HepG2 (cell line): ENCODE measurements around the gene DDX20. TPM values are rescaled to one million over a fixed set of nuclear protein-coding genes. Genes with fewer than 3 reads are reported as not detected.

Experiments used
- AGO1 ChIP-seq: fragments of 200-400 bp; formaldehyde crosslinking; IDR thresholded peaks from 2 replicates; pipeline ENCODE4 v1.6.1; 2017; ENCODE audit warnings: mild to moderate bottlenecking, low read depth, low read length, moderate library complexity; ENCODE audit not compliant: poor library complexity, severe bottlenecking
- AGO2 ChIP-seq: fragments of 200-400 bp; formaldehyde crosslinking; optimal IDR thresholded peaks from 2 replicates; pipeline ENCODE3; 2017; ENCODE audit warnings: mild to moderate bottlenecking, low read depth, low read length, moderate library complexity
- ARNTL ChIP-seq: sonication (generic); formaldehyde crosslinking; IDR thresholded peaks from 2 replicates; pipeline ENCODE4 v1.4.0; 2020; ENCODE audit warnings: mild to moderate bottlenecking, missing genetic modification reagents
- ATF7-NPFF ChIP-seq: sonication (generic); formaldehyde crosslinking; IDR thresholded peaks from 2 replicates; pipeline ENCODE4 v1.8.1; 2023; ENCODE audit warnings: mild to moderate bottlenecking, low read depth, missing genetic modification reagents, moderate library complexity
- BRD4 ChIP-seq: sonication (generic); formaldehyde crosslinking; IDR thresholded peaks from 2 replicates; pipeline ENCODE4 v1.4.0; 2020; ENCODE audit warnings: missing genetic modification reagents
- ELF4 ChIP-seq: sonication (generic); formaldehyde crosslinking; IDR thresholded peaks from 2 replicates; pipeline ENCODE4 v1.5.0; 2020; ENCODE audit warnings: missing genetic modification reagents, mild to moderate bottlenecking, moderate library complexity, borderline replicate concordance
- FOXA3 ChIP-seq: IDR thresholded peaks from 2 replicates; pipeline ENCODE4 v1.6.1; 2016; ENCODE audit warnings: missing genetic modification reagents, missing compliant biosample characterization
- FOXC1 ChIP-seq: sonication (generic); formaldehyde crosslinking; IDR thresholded peaks from 2 replicates; pipeline ENCODE4 v1.8.0; 2022; ENCODE audit warnings: mild to moderate bottlenecking, missing genetic modification reagents, borderline replicate concordance
- KLF15 ChIP-seq: sonication (generic); formaldehyde crosslinking; IDR thresholded peaks from 2 replicates; pipeline ENCODE4 v1.8.1; 2023; ENCODE audit warnings: borderline replicate concordance, mild to moderate bottlenecking, inconsistent platforms, missing genetic modification reagents, mixed read lengths
- MED1 ChIP-seq: sonication (generic); formaldehyde crosslinking; IDR thresholded peaks from 2 replicates; pipeline ENCODE4 v1.4.0; 2020; ENCODE audit warnings: missing genetic modification reagents
- MED8 ChIP-seq: sonication (generic); formaldehyde crosslinking; IDR thresholded peaks from 2 replicates; pipeline ENCODE4 v1.8.1; 2023; ENCODE audit warnings: mild to moderate bottlenecking, missing genetic modification reagents; ENCODE audit not compliant: insufficient replicate concordance
- NAIF1 ChIP-seq: sonication (generic); formaldehyde crosslinking; IDR thresholded peaks from 2 replicates; pipeline ENCODE4 v1.5.0; 2020; ENCODE audit warnings: mild to moderate bottlenecking, missing genetic modification reagents, borderline replicate concordance
- NR2C2 ChIP-seq: sonication (generic); formaldehyde crosslinking; IDR thresholded peaks from 2 replicates; pipeline ENCODE4 v1.4.0; 2020; ENCODE audit warnings: missing genetic modification reagents, mild to moderate bottlenecking, moderate library complexity, borderline replicate concordance
- NR2F1 ChIP-seq, 2 experiments: fragments of 450-650 bp in 1 of 2; formaldehyde crosslinking in 1 of 2; IDR thresholded peaks; 2 replicates each; pipeline versions ENCODE4 v1.5.0 to v1.6.1; 2016 to 2020; ENCODE audit warnings: mild to moderate bottlenecking in 1 of 2, missing compliant biosample characterization in 1 of 2, missing genetic modification reagents in 1 of 2, moderate library complexity in 1 of 2
- ZBTB21 ChIP-seq: sonication (generic); formaldehyde crosslinking; IDR thresholded peaks from 2 replicates; pipeline ENCODE4 v1.4.0; 2020; ENCODE audit warnings: missing genetic modification reagents
- ZFP41 ChIP-seq: sonication (generic); formaldehyde crosslinking; IDR thresholded peaks from 2 replicates; pipeline ENCODE4 v1.4.0; 2020; ENCODE audit warnings: mild to moderate bottlenecking, missing genetic modification reagents, borderline replicate concordance
- ZNF225 ChIP-seq: sonication (generic); formaldehyde crosslinking; IDR thresholded peaks from 2 replicates; pipeline ENCODE4 v1.4.0; 2020; ENCODE audit warnings: mild to moderate bottlenecking, missing genetic modification reagents
- ZNF350 ChIP-seq: sonication (generic); formaldehyde crosslinking; IDR thresholded peaks from 2 replicates; pipeline ENCODE4 v1.4.0; 2020; ENCODE audit warnings: mild to moderate bottlenecking, low read depth, missing genetic modification reagents, borderline replicate concordance
- ZNF724P ChIP-seq: sonication (generic); formaldehyde crosslinking; IDR thresholded peaks from 2 replicates; pipeline ENCODE4 v1.8.0; 2022; ENCODE audit warnings: missing genetic modification reagents, borderline replicate concordance
- polyA plus RNA-seq, 8 experiments: library from polyadenylated mRNA; depleted of rRNA in 3 of 8; stranded (reverse) in 7 of 8; unstranded in 1 of 8; fragments of >200 nt; fragmentation: Illumina TruSeq in 4 of 8; extraction: Trizol in 4 of 8; gene quantifications; 2 replicates each; pipeline versions ENCODE4 v1.2.1 to v1.2.3, GENCODE V29; 2011 to 2016; ENCODE audit warnings: low read depth in 4 of 8, missing spikeins in 1 of 8, mixed read lengths in 1 of 8; ENCODE audit not compliant: insufficient read depth in 1 of 8
- total RNA-seq, 5 experiments: library from RNA; depleted of rRNA; stranded (reverse); fragments of >200 nt; fragmentation: Illumina TruSeq; extraction: Trizol; gene quantifications; 2 replicates each; pipeline ENCODE4 v1.2.3, GENCODE V29; 2016; ENCODE audit warnings: low read depth in 1 of 5
- TF ChIP-seq, protein P1 (sequence below): sonication (generic); formaldehyde crosslinking; IDR thresholded peaks from 2 replicates; pipeline ENCODE4 v1.5.1; 2020; ENCODE audit warnings: mild to moderate bottlenecking, missing genetic modification reagents, borderline replicate concordance
- TF ChIP-seq, protein P2 (sequence below): sonication (generic); formaldehyde crosslinking; IDR thresholded peaks from 2 replicates; pipeline ENCODE4 v1.8.1; 2023; ENCODE audit warnings: mild to moderate bottlenecking, missing genetic modification reagents, borderline replicate concordance
- TF ChIP-seq, protein P3 (sequence below): sonication (generic); formaldehyde crosslinking; IDR thresholded peaks from 2 replicates; pipeline ENCODE4 v1.4.0; 2020; ENCODE audit warnings: missing genetic modification reagents

The DDX20 gene
- total and polyA plus RNA-seq, 2 of the 13 experiments (the other 11 are each of a cell fraction or from before 2014, with no cell fraction given): 4.0 to 14.3 TPM

DNA sequence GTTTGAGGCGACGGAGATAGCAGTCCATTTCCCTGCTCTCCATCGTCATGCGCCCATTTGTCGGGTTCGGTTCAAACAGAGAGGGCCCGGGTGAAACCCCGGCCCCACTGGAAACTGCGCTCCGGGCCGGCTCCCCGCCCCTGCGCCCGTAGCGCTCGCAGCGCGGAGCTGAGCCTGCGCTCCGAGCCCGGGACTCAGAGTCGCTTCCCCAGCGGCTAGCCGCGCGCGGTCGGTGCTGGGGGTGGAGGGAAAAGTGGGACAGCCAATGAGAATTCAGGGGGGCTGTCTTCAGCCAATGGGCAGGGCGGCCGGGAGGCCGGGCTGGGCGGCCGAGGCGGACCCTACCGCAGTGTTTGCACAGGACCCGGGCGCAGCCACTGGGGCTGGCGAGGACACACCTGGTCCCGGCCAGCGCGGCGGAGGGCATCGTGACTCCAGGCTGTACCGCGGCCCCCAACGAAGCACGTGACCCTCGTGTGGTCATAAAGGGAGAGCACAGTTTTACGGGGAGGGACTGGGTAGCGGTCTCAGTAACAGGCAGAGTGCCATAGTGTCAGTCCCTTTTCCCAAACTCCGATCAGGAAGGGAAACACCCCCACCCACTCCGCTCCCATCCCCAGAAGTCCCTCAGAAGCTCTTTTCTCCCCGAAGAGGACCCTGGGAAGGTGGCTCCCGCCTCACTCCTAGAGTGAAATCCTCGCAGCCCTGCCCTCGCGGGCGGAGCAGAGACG lies 16.3 kb upstream of the DDX20 start, which contains the start of gene INKA2 (continued):
- peak; percentile 82 for TF ChIP-seq ZNF350
- TF ChIP-seq AGO1: peak; percentile 13
- TF ChIP-seq, protein P1, sequence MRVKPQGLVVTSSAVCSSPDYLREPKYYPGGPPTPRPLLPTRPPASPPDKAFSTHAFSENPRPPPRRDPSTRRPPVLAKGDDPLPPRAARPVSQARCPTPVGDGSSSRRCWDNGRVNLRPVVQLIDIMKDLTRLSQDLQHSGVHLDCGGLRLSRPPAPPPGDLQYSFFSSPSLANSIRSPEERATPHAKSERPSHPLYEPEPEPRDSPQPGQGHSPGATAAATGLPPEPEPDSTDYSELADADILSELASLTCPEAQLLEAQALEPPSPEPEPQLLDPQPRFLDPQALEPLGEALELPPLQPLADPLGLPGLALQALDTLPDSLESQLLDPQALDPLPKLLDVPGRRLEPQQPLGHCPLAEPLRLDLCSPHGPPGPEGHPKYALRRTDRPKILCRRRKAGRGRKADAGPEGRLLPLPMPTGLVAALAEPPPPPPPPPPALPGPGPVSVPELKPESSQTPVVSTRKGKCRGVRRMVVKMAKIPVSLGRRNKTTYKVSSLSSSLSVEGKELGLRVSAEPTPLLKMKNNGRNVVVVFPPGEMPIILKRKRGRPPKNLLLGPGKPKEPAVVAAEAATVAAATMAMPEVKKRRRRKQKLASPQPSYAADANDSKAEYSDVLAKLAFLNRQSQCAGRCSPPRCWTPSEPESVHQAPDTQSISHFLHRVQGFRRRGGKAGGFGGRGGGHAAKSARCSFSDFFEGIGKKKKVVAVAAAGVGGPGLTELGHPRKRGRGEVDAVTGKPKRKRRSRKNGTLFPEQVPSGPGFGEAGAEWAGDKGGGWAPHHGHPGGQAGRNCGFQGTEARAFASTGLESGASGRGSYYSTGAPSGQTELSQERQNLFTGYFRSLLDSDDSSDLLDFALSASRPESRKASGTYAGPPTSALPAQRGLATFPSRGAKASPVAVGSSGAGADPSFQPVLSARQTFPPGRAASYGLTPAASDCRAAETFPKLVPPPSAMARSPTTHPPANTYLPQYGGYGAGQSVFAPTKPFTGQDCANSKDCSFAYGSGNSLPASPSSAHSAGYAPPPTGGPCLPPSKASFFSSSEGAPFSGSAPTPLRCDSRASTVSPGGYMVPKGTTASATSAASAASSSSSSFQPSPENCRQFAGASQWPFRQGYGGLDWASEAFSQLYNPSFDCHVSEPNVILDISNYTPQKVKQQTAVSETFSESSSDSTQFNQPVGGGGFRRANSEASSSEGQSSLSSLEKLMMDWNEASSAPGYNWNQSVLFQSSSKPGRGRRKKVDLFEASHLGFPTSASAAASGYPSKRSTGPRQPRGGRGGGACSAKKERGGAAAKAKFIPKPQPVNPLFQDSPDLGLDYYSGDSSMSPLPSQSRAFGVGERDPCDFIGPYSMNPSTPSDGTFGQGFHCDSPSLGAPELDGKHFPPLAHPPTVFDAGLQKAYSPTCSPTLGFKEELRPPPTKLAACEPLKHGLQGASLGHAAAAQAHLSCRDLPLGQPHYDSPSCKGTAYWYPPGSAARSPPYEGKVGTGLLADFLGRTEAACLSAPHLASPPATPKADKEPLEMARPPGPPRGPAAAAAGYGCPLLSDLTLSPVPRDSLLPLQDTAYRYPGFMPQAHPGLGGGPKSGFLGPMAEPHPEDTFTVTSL: no peak
- TF ChIP-seq NR2C2 (CRISPR knock-in tag): peak; percentile 58; the same call in 1 of the 2 replicates
- peak; percentile 93; the same call in 1 of the 2 replicates for TF ChIP-seq NAIF1 (CRISPR knock-in tag)
- TF ChIP-seq BRD4 (CRISPR knock-in tag): peak; percentile 61; the same call in 1 of the 2 replicates
- TF ChIP-seq ATF7-NPFF (CRISPR knock-in tag): no peak; the same call in none of the 2 replicates
- TF ChIP-seq, protein P2, sequence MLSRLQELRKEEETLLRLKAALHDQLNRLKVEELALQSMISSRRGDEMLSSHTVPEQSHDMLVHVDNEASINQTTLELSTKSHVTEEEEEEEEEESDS: peak; percentile 69; the same call in 1 of the 2 replicates
- peak; percentile 91; the same call in 1 of the 2 replicates for TF ChIP-seq ZFP41 (CRISPR knock-in tag)
- TF ChIP-seq FOXA3: peak; percentile 51
- TF ChIP-seq AGO2: peak; percentile 39
- TF ChIP-seq ZNF225 (CRISPR knock-in tag): peak; percentile 67; the same call in 1 of the 2 replicates
- TF ChIP-seq ZNF724P (CRISPR knock-in tag): peak; percentile 71; the same call in 1 of the 2 replicates
- peak; percentile 56 for TF ChIP-seq MED8
- TF ChIP-seq, protein P3, sequence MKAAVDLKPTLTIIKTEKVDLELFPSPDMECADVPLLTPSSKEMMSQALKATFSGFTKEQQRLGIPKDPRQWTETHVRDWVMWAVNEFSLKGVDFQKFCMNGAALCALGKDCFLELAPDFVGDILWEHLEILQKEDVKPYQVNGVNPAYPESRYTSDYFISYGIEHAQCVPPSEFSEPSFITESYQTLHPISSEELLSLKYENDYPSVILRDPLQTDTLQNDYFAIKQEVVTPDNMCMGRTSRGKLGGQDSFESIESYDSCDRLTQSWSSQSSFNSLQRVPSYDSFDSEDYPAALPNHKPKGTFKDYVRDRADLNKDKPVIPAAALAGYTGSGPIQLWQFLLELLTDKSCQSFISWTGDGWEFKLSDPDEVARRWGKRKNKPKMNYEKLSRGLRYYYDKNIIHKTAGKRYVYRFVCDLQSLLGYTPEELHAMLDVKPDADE: no peak
- peak; percentile 86 for TF ChIP-seq KLF15 (CRISPR knock-in tag)
- TF ChIP-seq ZBTB21: no peak
- 0 out of 2 replicates have a peak, but pooled peaks have one; percentile 20 for TF ChIP-seq ARNTL (CRISPR knock-in tag)
- TF ChIP-seq MED1 (CRISPR knock-in tag): peak; percentile 55
- TF ChIP-seq NR2F1 (CRISPR knock-in tag; IDR thresholded peaks at IDR 0.05): no peak
- TF ChIP-seq FOXC1 (CRISPR knock-in tag): peak; percentile 90
- peak; percentile 1; the same call in 1 of the 2 replicates for TF ChIP-seq ELF4 (CRISPR knock-in tag)
